ENCODE results near the gene FAM193B.

The FAM193B gene

DNA sequence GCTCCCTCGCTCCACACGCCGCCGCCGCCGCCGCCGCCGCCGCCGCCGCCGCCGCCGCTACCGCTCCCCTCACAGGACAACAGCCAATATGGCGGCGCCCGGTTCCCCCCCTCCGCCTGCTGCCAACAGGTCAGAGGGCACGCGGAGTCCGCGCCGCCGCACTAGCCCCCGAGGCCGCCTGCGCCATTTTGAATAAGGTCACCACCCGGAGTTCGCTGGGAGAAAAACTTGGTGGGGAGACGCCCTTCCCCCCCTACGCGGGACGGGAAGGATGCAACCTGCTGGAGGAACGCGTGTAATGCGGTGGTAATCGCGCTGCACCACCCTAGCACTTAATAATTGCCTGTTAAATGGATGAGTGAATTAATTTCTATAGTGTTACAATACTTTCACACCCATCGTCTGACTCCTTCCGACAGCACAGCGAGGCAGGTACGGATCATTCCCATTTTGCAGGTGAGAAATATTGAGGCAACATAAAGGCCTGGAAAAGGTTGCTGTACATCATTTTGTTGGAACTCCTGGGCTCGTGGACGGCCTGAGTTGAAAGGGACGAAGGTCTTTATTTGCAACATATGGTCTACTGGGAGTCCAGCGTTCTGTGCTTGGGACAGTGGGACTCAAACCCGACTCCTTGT is at the start of gene FAM193B:
TSS of gene FAM193B (minus strand) at position 90 of the 638 bp plus-strand sequence. CDS start 105 bp downstream, outside the sequence.
- DNase-seq: peak; percentile 95

DNA sequence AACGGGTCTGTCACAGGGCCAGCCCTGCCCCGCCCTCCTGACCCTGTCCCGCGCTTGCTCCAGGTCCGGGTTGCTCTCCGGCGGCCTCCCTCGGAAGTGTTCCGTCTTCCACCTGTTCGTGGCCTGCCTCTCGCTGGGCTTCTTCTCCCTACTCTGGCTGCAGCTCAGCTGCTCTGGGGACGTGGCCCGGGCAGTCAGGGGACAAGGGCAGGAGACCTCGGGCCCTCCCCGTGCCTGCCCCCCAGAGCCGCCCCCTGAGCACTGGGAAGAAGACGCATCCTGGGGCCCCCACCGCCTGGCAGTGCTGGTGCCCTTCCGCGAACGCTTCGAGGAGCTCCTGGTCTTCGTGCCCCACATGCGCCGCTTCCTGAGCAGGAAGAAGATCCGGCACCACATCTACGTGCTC is 49.8 kb upstream of the FAM193B start:
- DNase-seq: no peak

DNA sequence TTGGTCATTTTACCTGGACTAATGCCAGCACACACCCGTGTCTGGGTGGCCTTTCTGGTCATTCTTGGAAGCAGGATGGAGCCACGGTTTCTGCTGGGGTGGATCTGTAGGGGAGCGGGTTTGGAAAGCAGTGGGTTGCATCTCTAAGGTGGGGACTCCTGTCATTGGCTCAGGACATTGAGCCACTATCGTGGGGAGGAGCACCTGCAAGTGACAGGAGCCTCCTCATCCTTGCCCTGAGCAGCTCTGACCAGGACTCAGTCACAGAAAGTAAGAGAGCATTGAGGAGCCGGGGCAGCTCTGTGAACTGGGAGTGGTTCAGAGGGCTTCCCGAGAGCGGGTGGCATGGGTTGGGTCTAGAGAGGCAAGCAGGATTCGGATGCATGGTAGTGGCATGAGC is 49.3 kb upstream of the FAM193B start:
- no peak for DNase-seq

DNA sequence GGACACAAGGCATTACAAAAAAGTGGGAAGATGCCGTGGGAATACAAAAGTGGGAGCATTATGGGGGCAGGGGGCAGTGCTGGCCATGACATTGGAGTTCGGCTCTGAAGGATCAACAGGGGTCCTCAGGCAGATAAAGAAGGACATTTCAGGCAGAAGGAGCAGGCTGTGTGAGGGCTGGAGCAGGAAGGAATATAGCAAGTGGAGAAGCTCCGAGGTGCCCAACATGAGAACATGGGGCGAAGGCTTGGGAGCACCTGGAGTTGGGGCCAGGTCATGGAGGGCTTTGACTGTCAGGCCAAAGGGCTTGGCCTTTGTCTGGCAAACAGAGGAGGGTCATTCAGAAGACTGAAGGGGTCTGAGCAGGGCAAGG is 48.1 kb upstream of the FAM193B start:
- DNase-seq: no peak

DNA sequence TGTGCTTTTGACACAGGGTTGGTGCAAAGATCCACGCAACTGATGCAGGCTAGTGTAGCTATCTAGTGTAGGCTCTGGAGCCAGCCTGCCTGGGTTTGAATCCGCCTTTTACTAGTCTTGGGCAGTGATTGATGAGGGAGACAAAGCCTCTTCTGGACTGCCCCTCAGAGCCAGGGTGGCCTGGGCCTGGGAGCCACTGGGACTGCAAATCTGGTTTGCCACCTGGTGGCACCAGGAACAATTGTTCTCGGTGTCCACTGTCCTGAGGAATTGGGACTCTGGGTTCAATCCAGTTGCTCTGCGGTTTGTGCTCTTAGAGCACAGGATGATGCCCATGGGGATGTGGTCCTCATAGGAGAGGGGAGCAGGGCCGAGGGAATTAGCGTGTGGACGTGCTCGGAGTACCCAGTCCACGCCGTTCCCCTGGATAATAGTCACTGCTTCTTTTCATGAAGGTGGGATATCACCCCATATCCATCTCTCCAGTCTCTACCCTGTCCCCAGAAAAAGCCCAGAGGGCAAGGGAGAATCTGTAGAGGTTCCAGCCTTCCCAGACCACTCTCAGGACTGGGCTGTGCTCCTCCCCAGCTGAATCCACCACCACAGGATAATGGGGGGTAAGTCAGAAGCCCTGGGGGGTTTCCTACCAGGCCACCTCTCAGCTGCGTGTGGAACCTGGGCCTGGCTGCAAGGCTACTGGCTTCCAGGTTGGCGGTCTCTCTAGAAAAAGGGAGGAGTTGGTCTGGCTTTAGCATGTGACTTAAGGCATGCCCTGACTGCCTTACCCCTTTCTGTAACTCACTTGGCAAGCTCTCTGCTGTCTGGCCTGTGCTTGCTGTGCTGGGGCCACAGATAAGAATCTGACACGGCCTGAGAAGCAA is 47.5 kb upstream of the FAM193B start:
- DNase-seq: no peak

DNA sequence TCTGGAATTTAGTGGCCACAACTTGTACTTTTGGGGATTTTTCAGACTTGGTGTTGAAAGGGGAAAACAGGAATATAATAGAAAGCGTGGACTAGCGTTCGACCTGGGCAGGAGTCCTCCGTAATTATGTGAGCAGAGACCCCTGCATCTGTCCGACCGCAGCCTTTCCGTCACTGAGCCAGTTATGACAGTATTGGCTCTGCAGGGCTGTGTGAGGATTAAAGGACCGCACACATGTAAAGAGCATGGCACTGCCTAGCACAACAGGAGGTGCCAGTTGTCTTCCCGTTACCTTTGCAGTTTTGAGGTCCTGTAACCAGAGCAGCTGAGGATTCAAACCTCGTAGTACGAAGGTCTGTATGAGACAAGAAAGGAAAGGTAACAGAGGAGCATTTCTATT is 46.8 kb upstream of the FAM193B start:
- no peak for DNase-seq

DNA sequence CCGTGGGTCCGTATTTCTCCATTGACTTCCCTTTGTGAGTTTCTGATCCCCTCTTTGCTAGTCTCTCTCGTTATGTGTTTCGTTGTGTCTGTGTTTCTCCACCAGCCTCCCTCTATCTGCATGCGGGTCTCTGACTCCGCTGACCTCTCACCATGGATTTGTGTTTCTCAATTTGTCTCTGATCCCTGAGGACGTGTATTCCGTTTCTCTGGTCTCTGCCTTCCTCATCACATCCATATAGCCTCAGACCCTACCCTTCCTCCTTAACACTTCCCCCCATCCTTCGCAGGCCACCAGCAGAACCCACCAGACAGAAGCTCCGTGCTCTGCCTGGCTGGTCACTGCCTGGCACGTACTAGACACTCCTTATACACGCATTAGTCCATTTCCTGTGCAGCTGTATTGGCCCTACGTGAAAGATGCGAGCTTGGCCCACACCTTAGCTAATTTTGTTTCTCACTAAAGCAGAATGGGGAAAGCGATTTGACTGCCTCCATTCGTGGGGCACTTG is 46.2 kb upstream of the FAM193B start:
- no peak for DNase-seq

DNA sequence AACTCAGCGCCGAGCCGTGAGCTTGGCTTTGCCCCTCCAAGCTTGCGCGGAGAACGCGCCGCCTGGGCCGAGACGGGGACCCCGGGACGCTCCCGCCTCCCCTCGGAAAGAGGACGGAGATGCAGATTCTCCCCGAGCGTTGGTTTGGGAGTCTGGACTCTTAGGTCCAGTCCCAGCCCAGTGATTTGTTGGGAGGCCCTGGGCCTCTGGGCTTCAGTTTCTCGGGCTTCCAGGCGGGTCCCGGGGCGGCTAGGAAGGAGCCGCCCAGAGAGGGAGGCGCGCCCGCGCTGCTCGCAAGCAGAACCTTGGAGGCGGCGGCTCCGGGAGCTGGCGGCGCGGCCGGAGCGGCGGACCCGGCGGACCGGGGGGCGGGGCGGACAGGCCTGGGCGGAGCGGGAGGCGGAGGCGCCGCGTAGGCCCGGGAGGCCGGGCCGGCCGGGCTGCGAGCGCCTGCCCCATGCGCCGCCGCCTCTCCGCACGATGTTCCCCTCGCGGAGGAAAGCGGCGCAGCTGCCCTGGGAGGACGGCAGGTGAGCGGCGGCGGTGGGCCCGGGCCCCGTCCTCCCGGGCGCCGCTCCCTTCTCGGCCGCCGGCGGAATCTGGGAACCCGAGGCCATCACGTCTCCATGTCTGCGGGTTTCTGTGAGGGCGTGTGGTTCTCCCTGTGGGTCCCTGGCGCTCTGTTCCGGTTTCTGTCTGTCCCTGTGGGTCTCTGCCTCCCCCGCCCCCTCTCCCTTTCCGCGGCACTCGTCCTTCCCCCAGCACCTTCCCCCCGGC is 45.6 kb upstream of the FAM193B start, which contains the start of gene B4GALT7:
TSS of gene B4GALT7 (plus strand) at position 402 of the 777 bp plus-strand sequence. CDS start at position 481, 79 bp downstream.
- peak; percentile 88 for DNase-seq

DNA sequence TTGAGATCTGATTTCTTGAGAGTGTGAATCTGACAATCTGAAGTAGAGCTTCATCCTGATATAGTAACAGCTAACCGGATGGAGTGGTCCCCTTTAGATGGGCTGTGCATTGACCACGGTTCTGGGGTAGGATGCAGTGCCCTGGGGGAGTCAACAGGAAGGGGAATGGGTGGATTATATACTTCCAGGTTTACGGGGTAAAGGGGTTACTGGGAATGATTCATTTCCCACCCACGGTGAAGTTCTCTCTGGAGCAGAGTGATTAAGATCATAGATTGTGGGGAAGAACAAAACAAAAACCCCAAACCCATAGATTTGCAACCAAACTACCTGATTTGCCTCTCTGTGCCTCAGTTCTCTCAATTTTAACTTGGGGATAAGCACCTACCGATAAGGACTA is 44.1 kb upstream of the FAM193B start:
- DNase-seq: no peak

DNA sequence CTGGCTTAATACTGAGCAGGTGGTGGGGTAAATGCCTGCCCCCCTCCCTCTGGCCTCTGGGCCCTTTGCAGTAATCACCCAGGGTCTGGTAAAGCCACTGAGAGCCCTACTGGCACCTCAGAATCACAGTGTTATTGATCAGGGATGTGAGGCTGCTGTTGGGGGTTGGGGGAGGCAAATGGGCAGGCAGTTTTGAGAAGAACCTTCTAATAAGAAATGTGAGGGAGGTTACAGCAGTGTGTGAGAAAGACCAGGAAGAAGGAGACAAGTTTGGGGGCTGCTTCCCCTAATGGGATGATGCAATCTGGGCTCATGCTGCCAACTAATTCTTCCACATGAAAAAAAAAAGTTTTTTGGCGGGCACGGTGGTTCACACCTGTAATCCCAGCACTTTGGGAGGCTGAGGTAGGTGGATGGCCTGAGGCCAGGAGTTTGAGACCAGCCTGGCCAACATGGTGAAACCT is 42.4 kb upstream of the FAM193B start:
- no peak for DNase-seq

DNA sequence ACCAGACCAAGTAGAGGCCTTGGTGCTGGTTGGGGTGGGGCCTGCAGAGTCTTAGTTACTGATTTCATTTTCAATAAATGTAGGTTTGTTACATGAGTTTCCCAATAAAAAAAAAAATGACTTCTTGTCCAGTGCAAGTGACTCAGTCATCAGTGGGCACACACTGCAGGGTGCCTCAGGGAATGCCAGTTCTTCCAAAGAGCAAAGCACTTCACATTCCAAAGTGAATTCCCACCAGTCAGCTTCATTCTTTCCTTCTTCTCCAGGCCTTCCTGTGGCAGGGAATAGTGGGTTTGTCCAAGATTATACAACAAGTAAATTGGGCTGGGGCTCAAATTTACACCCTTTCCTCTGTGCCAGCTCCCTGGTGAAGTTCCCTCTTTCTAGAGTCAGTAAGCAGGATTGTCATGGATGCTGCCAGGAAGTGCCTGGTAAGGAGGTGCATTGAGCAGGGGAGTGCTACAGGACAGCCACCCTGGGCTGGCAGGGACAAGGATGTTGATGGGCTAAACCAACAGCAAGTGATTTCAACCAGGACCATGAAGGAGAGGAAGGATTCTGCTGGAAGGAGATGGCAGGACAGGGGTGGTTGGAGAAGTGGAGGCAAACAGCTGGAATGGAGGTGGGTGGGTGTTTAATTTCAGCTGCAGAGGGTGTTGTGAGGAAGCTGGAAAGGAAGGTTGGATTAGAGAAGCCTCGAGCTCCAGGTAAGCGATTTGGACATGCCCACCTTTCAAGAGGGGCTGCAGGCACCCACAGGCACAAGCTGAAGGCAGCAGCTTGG is 41.8 kb upstream of the FAM193B start:
- no peak for DNase-seq

DNA sequence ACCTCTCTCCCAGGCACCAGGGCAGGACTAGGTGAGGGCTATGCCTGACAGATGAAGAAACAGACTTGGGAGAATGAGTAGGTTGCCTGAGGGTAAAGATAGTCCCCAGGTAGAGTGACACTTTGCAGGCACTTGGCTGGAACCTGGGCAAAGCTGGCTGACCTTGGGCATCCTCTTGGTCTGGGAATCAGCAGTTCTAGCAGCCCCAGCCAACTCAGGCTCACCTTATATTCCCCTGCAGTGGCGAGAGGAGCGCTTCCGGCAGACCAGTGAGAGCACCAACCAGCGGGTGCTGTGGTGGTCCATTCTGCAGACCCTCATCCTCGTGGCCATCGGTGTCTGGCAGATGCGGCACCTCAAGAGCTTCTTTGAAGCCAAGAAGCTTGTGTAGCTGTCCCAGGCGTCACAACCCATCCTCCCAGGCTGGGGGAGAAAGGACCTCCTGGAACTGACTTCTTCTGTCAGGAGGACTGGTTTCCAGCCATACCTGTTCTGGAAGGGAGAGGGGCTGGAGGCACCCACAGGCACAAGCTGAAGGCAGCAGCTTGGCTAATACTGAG is 40.7 kb upstream of the FAM193B start:
- no peak for DNase-seq

DNA sequence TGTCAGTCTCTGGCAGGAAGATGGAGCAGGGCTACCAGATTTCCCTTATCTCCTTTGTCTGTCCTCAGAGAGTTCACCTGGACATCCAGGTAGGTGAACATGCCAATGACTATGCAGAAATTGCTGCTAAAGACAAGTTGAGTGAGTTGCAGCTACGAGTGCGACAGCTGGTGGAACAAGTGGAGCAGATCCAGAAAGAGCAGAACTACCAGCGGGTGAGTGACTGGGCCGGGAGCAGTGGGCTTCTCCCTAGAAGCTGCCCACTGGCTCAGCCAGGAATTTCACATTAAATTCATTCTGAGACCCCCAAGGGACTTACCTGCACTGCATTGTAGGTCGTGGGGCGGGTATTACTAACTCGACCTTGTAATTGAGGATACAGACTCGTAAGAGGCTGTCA is 39.7 kb upstream of the FAM193B start:
- DNase-seq: no peak

DNA sequence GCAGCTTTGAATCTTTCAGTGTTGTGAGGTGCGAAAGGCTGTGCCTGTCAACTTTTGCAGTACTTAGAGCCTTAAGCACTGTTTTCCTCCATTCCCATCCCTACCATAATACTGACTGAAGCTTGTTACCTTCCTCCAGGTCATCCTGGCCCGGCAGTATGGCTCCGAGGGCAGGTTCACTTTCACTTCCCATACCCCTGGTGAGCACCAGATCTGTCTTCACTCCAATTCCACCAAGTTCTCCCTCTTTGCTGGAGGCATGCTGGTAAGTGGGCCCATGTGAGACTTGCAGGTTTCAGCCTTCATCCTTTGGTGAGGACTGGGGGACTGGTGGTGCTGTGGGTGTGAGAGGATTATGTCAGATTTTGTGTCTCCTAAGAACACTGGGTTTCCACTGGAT is 39.1 kb upstream of the FAM193B start:
- no peak for DNase-seq

DNA sequence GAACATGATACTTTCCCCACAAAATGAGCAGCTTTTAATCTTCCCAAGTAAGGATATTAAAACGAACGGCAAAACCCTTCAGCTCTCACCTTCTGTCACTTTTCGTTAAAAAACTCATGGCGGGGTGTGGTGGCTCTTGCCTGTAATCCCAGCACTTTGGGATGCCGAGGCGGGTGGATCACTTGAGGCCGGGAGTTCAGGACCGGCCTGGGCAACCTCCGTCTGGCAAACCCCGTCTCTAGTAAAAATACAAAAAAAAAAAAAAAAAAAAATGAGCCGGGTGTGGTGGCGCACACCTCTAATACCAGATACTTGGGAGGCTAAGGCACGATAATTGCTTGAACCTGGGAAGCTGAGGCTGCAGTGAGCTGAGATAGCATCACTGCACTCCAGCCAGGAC is 38.5 kb upstream of the FAM193B start:
- no peak for DNase-seq

DNA sequence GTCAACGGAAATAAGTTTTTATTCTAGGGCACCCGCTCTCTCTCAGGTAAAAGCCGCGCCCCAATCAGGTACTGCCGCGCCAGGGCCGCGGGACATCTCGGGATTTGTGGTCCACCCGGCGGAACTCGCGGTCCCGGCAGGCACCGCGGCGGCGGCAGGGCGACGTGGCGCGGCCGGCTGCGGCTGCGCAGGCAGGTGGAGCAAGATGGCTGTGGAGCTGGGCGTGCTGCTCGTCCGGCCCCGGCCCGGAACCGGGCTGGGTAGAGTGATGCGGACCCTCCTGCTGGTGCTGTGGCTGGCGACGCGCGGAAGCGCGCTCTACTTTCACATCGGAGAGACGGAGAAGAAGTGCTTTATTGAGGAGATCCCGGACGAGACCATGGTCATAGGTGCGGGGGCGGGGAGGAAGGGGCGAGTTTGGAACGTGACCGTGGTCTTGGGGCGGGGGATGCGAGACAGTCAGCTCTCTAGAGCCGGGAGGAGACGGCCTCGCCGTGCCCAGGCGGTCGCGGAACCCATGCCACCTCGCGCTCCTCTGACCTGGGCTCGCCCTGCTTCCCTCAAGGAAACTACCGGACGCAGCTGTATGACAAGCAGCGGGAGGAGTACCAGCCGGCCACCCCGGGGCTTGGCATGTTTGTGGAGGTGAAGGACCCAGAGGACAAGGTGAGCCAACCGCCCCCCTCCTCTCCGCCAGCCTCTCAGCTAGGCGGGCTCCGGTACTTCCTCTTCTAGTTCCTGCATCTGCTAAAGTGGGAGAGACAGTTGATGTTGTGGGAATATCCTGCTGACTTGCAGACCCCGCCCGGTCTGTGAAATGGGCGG is 37.9 kb upstream of the FAM193B start, which contains the start of gene TMED9:
TSS of gene TMED9 (plus strand) at position 194 of the 825 bp plus-strand sequence. CDS start at position 206, 12 bp downstream.
- peak; percentile 94 for DNase-seq

DNA sequence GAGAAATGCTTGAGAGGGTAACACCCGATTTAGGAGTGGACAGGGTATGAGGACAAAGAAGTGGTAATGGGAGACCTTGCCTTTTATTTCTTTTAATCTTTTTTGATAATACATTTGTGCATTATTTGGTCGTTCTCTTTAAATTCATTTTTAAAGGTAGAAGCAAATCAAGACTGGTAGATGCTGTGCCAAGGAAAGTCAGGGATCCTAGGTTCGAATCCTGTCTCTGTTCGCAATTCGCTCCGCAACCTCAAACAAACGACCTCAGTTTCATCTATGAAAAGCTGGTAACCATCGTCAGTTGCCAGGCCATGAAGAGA is 37.3 kb upstream of the FAM193B start:
- DNase-seq: no peak

DNA sequence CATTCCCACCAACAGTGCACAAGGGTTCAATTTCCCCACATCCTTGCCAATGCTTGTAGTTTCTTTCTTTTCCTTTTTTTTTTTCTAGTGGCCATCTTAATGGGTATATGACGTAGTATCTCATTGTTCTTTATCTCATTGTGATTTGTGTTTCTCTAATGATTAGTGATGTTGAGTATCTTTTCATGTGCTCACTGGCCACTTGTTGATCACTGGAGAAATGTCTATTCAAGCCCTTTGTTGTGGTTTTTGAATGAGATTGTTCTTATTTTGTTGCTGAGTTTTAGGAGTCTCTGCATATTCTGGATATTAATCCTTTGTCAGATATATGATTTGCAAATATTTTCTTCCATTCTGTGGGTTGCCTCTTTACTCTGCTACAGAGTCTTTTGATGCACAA is 36.0 kb upstream of the FAM193B start:
- DNase-seq: no peak

DNA sequence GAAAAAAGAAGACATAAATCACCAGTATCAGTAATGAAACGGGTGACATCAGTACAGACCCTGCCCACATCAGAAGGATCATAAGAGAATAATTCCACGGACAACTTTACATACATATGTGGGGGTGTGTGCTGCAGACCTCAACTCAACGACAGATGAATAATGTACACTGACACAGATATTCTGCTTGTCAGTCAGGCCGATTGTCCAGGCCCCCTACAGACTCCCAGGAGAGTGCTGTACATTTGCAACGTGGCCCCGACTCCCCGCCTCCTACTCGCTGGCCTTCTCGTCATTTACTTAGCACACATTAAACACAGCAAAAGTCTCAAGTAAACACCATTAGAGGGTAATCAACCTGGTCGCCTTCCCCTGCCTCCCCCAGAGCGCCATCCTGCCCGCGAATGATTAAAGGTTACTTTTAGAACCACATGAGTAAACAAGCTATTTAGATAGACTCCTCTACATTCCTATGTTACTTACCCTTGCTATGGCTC is 34.1 kb upstream of the FAM193B start:
- DNase-seq: no peak

DNA sequence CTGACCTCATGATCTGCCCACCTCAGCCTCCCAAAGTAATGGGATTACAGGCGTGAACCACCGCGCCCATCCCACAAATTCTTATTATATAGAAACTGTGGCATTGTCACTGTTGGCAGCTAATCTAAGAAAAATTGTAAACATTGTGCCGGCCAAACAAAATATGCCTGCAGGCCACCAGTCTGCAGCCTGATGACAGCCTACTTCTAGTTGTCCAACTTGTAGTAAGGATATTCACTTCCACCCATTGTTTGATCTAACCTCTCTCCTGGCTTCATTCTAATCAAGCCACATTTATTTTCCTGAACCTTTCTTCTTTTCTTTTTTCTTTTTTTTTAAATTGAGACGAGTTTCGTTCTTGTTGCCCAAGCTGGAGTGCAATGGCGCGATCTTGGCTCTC is 24.0 kb upstream of the FAM193B start:
- no peak for DNase-seq

DNA sequence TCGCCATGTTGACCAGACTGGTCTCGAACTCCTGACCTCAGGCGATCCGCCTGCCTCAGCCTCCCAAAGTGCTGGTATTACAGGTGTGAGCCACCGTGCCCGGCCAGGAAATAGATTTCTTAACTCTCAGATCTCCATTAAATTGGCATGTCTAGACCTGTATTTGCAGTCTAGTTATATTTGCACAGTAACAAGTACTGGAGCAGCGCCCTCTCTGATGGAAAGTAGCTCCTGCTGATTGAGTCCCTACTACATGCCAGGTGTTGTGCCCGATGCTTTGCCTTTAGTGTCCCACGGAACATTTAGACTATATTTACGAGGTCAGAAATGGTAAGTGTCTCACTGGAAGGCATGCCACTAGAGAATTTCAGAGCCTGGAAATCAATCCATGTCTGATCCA is 21.8 kb upstream of the FAM193B start:
- DNase-seq: peak; percentile 25
